ENCODE data around the gene GJB1. TPM values are rescaled to one million over a fixed set of nuclear protein-coding genes. Genes with fewer than 3 reads are reported as not detected.

The GJB1 gene
- total and polyA plus RNA-seq, 2 donors = 0.11 TPM; not detected in 1

DNA sequence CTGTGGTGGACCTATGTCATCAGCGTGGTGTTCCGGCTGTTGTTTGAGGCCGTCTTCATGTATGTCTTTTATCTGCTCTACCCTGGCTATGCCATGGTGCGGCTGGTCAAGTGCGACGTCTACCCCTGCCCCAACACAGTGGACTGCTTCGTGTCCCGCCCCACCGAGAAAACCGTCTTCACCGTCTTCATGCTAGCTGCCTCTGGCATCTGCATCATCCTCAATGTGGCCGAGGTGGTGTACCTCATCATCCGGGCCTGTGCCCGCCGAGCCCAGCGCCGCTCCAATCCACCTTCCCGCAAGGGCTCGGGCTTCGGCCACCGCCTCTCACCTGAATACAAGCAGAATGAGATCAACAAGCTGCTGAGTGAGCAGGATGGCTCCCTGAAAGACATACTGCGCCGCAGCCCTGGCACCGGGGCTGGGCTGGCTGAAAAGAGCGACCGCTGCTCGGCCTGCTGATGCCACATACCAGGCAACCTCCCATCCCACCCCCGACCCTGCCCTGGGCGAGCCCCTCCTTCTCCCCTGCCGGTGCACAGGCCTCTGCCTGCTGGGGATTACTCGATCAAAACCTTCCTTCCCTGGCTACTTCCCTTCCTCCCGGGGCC lies 1.2 kb downstream of the GJB1 start:
- no peaks in the 10 kb centered on the region for H3K4me1 ChIP-seq (ENCODE audit: control insufficient read depth in 2 of 2, insufficient read depth in 2 of 2, low read length in 2 of 2)
- no peak overlapping the region for H3K4me3 ChIP-seq (ENCODE audit: low read length in 2 of 2)
- no peak overlapping the region for H3K27ac ChIP-seq (ENCODE audit: low read depth in 1 of 2, low read length in 1 of 2)
- H3K27me3 ChIP-seq (ENCODE audit: control insufficient read depth in 2 of 2, insufficient read depth in 1 of 2, low read length in 1 of 2) = no peaks in the 10 kb centered on the region
- no peak for DNase-seq (ENCODE audit: low read depth in 6 of 9, low spot score in 9 of 9)
- no peaks in the 10 kb centered on the region for H3K36me3 ChIP-seq (ENCODE audit: control insufficient read depth in 2 of 2, insufficient read depth in 2 of 2, low read length in 1 of 2)
- WGBS = 94% methylated on average over 32 of the region's 32 CpGs
- no peaks in the 10 kb centered on the region for H3K9me3 ChIP-seq (ENCODE audit: control insufficient read depth in 2 of 2, insufficient read depth in 1 of 2, low read length in 1 of 2)

DNA sequence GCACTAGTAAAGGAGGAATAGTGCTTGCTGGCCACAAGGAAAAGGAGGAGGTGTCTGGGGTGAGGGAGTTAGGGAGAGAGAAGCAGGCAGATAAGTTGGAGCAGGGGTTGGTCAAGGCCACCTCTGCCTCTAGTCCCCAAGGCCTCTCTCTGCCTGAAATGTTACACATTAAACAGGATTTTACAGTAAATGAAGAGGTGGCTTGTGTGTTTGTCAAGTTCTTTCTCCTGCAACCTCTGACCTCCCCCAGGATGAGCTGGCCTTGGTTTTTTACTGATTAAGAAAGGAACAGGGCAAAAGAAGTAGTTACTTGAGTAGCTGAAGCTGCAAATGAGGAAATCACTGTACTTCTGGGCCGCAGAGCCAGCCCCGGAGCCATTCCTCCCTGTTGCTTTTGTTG lies 2.0 kb downstream of the GJB1 start:
- Histone ChIP-seq H3K9me3 (ENCODE audit: control insufficient read depth in 2 of 2, insufficient read depth in 1 of 2, low read length in 1 of 2) (no peaks in the 10 kb centered on the region), H3K36me3 (ENCODE audit: control insufficient read depth in 2 of 2, insufficient read depth in 2 of 2, low read length in 1 of 2) (no peaks in the 10 kb centered on the region), H3K27ac (ENCODE audit: low read depth in 1 of 2, low read length in 1 of 2) (no peak overlapping the region), H3K4me1 (ENCODE audit: control insufficient read depth in 2 of 2, insufficient read depth in 2 of 2, low read length in 2 of 2) (no peaks in the 10 kb centered on the region), H3K4me3 (ENCODE audit: low read length in 2 of 2) (no peak overlapping the region), H3K27me3 (ENCODE audit: control insufficient read depth in 2 of 2, insufficient read depth in 1 of 2, low read length in 1 of 2) (no peaks in the 10 kb centered on the region)
- 71% methylated on average over 2 of the region's 2 CpGs for WGBS
- DNase-seq (ENCODE audit: low read depth in 6 of 9, low spot score in 9 of 9) = no peak

DNA sequence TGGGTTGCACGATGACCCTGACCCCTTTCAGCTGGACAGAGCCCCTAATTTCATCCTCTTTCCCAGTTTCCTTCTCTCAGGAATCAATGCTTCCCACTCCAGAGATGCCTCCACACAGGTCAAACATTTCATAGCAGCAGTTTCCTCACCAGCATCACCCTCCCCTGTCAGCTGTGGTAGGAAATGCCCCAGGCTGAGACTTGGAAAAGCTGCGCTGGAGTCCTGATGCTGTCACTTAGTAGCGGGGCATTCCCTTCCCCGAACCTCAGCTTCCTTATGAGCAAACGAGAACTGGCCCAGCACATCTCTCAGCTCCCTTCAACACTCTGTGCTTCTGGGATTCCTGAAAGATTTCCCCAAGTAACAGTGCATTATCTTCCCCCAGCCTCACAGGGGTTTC lies 2.7 kb downstream of the GJB1 start:
- Histone ChIP-seq H3K27ac (ENCODE audit: low read depth in 1 of 2, low read length in 1 of 2) (no peak overlapping the region), H3K4me3 (ENCODE audit: low read length in 2 of 2) (no peak overlapping the region), H3K27me3 (ENCODE audit: control insufficient read depth in 2 of 2, insufficient read depth in 1 of 2, low read length in 1 of 2) (no peaks in the 10 kb centered on the region), H3K36me3 (ENCODE audit: control insufficient read depth in 2 of 2, insufficient read depth in 2 of 2, low read length in 1 of 2) (no peaks in the 10 kb centered on the region), H3K4me1 (ENCODE audit: control insufficient read depth in 2 of 2, insufficient read depth in 2 of 2, low read length in 2 of 2) (no peaks in the 10 kb centered on the region), H3K9me3 (ENCODE audit: control insufficient read depth in 2 of 2, insufficient read depth in 1 of 2, low read length in 1 of 2) (no peaks in the 10 kb centered on the region)
- DNase-seq (ENCODE audit: low read depth in 6 of 9, low spot score in 9 of 9) = no peak
- WGBS = 85% methylated on average over 5 of the region's 5 CpGs

- Histone ChIP-seq H3K9me3 (ENCODE audit: control insufficient read depth in 2 of 2, insufficient read depth in 1 of 2, low read length in 1 of 2) (no peaks in the 10 kb centered on the region), H3K27me3 (ENCODE audit: control insufficient read depth in 2 of 2, insufficient read depth in 1 of 2, low read length in 1 of 2) (no peaks in the 10 kb centered on the region), H3K36me3 (ENCODE audit: control insufficient read depth in 2 of 2, insufficient read depth in 2 of 2, low read length in 1 of 2) (no peaks in the 10 kb centered on the region), H3K4me1 (ENCODE audit: control insufficient read depth in 2 of 2, insufficient read depth in 2 of 2, low read length in 2 of 2) (no peaks in the 10 kb centered on the region), H3K4me3 (ENCODE audit: low read length in 2 of 2) (no peak overlapping the region), H3K27ac (ENCODE audit: low read depth in 1 of 2, low read length in 1 of 2) (no peak overlapping the region)
- DNase-seq (ENCODE audit: low read depth in 6 of 9, low spot score in 9 of 9) = no peak
- 96% methylated on average over 5 of the region's 5 CpGs for WGBS
Observed at GRCh38 chrX:71227370-71228062, 4.5 kb downstream of the GJB1 start.

- H3K27me3 ChIP-seq (ENCODE audit: control insufficient read depth in 2 of 2, insufficient read depth in 1 of 2, low read length in 1 of 2) = no peaks in the 10 kb centered on the region
- no peaks in the 10 kb centered on the region for H3K9me3 ChIP-seq (ENCODE audit: control insufficient read depth in 2 of 2, insufficient read depth in 1 of 2, low read length in 1 of 2)
- DNase-seq (ENCODE audit: low read depth in 6 of 9, low spot score in 9 of 9) = no peak
- 100% methylated on average over 1 of the region's 1 CpG for WGBS
- H3K4me1 ChIP-seq (ENCODE audit: control insufficient read depth in 2 of 2, insufficient read depth in 2 of 2, low read length in 2 of 2) = no peaks in the 10 kb centered on the region
- no peaks in the 10 kb centered on the region for H3K36me3 ChIP-seq (ENCODE audit: control insufficient read depth in 2 of 2, insufficient read depth in 2 of 2, low read length in 1 of 2)
- H3K27ac ChIP-seq (ENCODE audit: low read depth in 1 of 2, low read length in 1 of 2) = no peak overlapping the region
- H3K4me3 ChIP-seq (ENCODE audit: low read length in 2 of 2) = no peak overlapping the region
Observed at GRCh38 chrX:71228063-71228642, 5.1 kb downstream of the GJB1 start.

GRCh38 chrX:71235482-71235881 lies 12.5 kb downstream of the GJB1 start:
- H3K36me3 ChIP-seq (ENCODE audit: control insufficient read depth in 2 of 2, insufficient read depth in 2 of 2, low read length in 1 of 2) = peaks cover 3 to 10% of the 10 kb centered on the region in 2 donors
- no peaks in the 10 kb centered on the region for H3K4me1 ChIP-seq (ENCODE audit: control insufficient read depth in 2 of 2, insufficient read depth in 2 of 2, low read length in 2 of 2)
- H3K4me3 ChIP-seq (ENCODE audit: low read length in 2 of 2) = no peak overlapping the region
- 92% methylated on average over 3 of the region's 3 CpGs for WGBS
- H3K27me3 ChIP-seq (ENCODE audit: control insufficient read depth in 2 of 2, insufficient read depth in 1 of 2, low read length in 1 of 2) = no peaks in the 10 kb centered on the region
- no peak for DNase-seq (ENCODE audit: low read depth in 6 of 9, low spot score in 9 of 9)
- H3K27ac ChIP-seq (ENCODE audit: low read depth in 1 of 2, low read length in 1 of 2) = no peak overlapping the region
- H3K9me3 ChIP-seq (ENCODE audit: control insufficient read depth in 2 of 2, insufficient read depth in 1 of 2, low read length in 1 of 2) = no peaks in the 10 kb centered on the region

DNA sequence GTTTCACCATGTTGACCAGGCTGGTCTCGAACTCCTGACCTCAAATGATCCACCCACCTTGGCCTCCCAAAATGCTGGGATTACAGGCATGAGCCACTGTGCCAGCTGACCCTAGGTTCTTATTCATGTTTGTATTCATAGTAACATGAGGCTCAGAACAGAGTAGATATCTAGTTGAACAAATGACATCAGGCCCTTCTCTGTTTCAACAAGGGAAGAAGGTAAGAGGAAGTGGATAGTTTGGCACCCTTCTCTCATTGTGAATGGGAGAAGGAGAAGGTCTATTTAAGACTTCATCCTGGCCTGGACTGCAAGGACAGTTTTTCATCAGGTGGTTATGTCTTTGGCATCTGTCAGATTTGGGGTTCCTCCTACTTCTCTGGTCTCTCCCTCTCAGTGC lies 13.8 kb downstream of the GJB1 start:
- Histone ChIP-seq H3K27me3 (ENCODE audit: control insufficient read depth in 2 of 2, insufficient read depth in 1 of 2, low read length in 1 of 2) (no peaks in the 10 kb centered on the region), H3K27ac (ENCODE audit: low read depth in 1 of 2, low read length in 1 of 2) (no peak overlapping the region), H3K4me3 (ENCODE audit: low read length in 2 of 2) (no peak overlapping the region), H3K9me3 (ENCODE audit: control insufficient read depth in 2 of 2, insufficient read depth in 1 of 2, low read length in 1 of 2) (no peaks in the 10 kb centered on the region), H3K36me3 (ENCODE audit: control insufficient read depth in 2 of 2, insufficient read depth in 2 of 2, low read length in 1 of 2) (peaks cover 11 to 23% of the 10 kb centered on the region in 2 donors), H3K4me1 (ENCODE audit: control insufficient read depth in 2 of 2, insufficient read depth in 2 of 2, low read length in 2 of 2) (no peaks in the 10 kb centered on the region)
- 94% methylated on average over 1 of the region's 1 CpG for WGBS
- DNase-seq (ENCODE audit: low read depth in 6 of 9, low spot score in 9 of 9) = no peak

GRCh38 chrX:71239781-71240180 lies 16.8 kb downstream of the GJB1 start:
- Histone ChIP-seq H3K4me3 (ENCODE audit: low read length in 2 of 2) (no peak overlapping the region), H3K9me3 (ENCODE audit: control insufficient read depth in 2 of 2, insufficient read depth in 1 of 2, low read length in 1 of 2) (no peaks in the 10 kb centered on the region), H3K36me3 (ENCODE audit: control insufficient read depth in 2 of 2, insufficient read depth in 2 of 2, low read length in 1 of 2) (peaks cover 39 to 50% of the 10 kb centered on the region in 2 donors), H3K27ac (ENCODE audit: low read depth in 1 of 2, low read length in 1 of 2) (no peak overlapping the region), H3K27me3 (ENCODE audit: control insufficient read depth in 2 of 2, insufficient read depth in 1 of 2, low read length in 1 of 2) (no peaks in the 10 kb centered on the region), H3K4me1 (ENCODE audit: control insufficient read depth in 2 of 2, insufficient read depth in 2 of 2, low read length in 2 of 2) (no peaks in the 10 kb centered on the region)
- no peak for DNase-seq (ENCODE audit: low read depth in 6 of 9, low spot score in 9 of 9)
- 97% methylated on average over 3 of the region's 3 CpGs for WGBS

DNA sequence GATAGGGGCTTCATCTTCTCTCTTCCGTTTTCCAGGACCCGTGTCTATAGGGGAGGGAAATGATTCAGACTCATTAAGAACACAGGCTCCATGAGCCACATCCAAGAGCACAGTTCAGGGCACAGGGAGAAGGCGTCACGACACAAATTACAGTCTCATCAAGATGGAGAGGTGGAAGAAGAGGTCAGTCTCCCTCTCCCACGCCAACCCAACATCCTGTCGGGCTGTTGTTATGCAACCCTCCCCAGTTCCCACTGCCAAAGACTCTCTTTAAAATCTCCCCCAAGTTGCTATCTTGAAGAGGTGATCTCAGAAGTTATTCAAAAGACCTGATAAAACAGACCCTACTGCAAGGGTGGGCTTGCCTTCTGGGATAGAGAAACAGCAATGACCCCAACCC lies 18.3 kb downstream of the GJB1 start:
- no peaks in the 10 kb centered on the region for H3K27me3 ChIP-seq (ENCODE audit: control insufficient read depth in 2 of 2, insufficient read depth in 1 of 2, low read length in 1 of 2)
- WGBS = 97% methylated on average over 6 of the region's 6 CpGs
- H3K27ac ChIP-seq (ENCODE audit: low read depth in 1 of 2, low read length in 1 of 2) = no peak overlapping the region
- peaks cover 52 to 64% of the 10 kb centered on the region in 2 donors for H3K36me3 ChIP-seq (ENCODE audit: control insufficient read depth in 2 of 2, insufficient read depth in 2 of 2, low read length in 1 of 2)
- no peaks in the 10 kb centered on the region for H3K4me1 ChIP-seq (ENCODE audit: control insufficient read depth in 2 of 2, insufficient read depth in 2 of 2, low read length in 2 of 2)
- no peaks in the 10 kb centered on the region for H3K9me3 ChIP-seq (ENCODE audit: control insufficient read depth in 2 of 2, insufficient read depth in 1 of 2, low read length in 1 of 2)
- H3K4me3 ChIP-seq (ENCODE audit: low read length in 2 of 2) = no peak overlapping the region
- DNase-seq (ENCODE audit: low read depth in 6 of 9, low spot score in 9 of 9) = no peak

All from thymus (tissue), 11 donors.